HG03457 (cell line): Measurements from ENCODE around the gene SOBP.

Experiments used
- ATAC-seq: cut with Tn5 transposase; IDR thresholded peaks from one replicate; pipeline ENCODE4 v1.9.1; 2021; ENCODE audit warnings: moderate number of reproducible peaks; ENCODE audit not compliant: unreplicated experiment

The SOBP gene

DNA sequence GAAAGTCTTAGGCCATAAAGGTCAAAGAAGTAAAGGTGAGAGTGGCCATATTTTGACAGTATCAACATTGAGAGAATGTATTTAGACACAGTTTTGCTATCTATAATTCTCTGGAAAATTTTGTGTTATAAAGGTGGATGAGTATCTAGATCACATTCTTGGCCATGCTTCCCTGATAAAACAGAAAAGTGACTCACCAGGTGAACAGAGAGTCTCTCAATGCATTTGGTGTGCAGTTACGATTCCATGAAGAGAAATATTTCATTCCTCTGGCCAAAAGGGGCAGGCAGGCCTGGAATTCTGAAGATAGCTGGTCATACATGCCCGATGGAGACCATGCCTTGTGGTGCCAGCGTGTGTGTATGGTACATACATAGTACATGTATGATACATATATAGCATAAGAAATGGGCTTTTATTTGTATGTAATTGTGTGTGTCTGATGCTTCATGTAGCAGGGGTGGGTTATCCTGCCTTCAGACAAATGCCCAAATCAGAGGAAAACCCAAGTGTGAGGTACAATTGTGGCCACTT, 164.0 kb downstream of the SOBP start:
- no peak for ATAC-seq

DNA sequence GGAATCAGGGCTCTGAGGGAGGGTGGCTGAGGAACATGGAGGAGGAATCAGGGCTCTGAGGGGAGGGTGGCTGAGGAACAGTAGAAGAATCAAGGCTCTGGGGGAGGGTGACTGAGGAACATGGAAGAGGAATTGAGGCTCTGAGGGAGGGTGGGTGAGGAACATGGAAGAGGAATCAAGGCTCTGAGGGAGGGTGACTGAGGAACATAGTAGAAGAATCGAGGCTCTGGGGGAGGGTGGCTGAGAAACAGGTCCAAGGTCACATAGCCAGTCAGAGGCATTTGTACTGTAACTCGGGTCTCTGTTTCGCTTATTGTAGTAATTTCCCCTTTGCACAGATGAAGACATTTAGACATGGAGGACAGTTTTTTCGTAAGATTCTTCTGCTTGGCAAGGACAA, 164.8 kb downstream of the SOBP start:
- no peak for ATAC-seq

DNA sequence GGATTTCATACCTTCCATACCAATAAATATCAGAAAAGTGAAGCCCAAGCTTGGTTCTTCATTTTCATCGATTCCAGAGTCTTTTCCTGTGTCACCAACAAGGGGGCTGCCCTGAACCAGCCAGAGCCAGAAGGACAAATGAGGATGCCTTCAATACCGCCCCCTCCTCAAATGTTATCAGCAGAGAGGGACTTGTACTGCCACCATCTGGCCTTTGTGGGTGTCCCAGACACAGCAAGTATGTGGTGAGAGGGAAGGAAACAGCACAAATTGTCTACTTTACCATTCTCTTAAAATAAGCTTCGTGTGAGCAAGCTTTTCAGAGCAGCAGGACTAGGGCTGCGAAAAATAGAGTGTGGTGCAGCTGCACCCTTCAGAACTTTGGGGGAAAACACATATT, 165.3 kb downstream of the SOBP start:
- ATAC-seq: no peak

DNA sequence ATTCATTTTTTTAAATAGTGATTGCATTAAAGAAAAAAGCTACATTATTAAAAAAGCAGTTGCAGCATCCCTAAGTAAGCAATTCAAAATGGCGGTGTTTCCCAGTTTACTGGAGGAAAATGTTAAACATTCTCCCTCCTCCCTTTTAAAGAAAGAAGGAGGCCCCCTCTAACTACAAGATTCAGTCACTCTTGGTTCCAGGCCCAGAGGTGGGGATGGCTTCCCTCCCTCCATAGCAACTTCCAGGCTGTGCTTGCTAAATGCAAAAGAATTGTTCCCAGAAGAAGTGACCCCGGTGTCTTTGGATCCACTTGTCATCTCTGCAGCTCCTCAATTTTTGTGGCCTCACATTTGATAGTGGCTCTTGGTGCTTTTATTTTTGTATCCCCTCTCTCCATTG, 165.9 kb downstream of the SOBP start:
- no peak for ATAC-seq

DNA sequence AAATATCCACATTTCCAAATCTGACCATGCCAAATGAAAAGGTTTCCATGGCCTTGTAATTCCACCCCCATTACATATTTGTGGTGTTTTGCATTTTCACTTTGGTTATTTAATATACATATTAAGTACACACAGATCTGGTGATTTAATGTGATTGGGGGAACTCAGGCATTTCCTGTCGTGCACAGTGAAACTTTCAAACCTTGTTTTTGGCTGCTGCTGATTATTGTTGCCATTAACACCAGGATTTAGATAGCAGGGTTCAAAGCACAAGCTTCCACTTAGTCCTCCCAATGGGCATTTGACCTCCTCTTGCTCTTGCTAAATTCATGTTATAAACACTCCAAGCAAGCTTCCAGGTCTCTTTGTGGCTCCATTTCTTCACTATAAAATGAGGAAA, 166.5 kb downstream of the SOBP start:
- ATAC-seq: no peak

DNA sequence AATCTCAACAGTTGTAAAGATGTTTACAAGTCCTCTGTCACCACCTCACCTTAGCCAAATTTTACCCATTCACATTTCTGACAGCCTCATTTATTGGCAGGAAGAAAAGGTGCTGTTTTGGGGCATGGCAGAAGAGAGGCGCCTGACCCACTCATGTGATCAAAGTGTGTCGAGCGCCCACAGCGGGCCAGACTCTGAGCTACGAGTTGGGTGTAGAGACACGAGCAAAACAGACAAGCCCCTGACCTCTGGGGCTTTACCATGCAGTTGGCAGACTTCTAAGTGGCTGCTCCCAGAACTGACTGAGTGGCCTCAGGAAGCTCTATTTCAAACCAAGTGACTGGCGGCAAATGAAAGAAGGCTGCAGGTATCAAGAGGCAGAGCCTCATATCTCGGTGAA, 167.0 kb downstream of the SOBP start:
- ATAC-seq: no peak

DNA sequence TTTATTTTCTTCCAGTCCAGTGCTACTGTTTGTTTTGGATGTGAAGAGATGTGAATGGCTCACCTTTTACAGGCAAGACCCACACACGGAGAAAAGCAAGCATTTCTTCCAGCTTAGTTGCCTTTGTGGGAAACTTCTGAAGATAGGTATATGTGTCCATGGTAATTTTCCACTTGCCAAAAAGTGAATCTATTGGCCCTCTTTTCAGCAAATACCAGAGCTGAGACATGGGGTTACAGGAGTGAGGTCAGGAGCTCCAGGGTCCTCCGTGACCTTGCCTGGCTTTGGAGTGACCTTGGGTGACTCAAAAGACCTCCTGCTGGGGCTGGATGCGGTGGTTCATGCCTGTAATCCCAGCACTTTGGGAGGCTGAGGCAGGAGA, 167.4 kb downstream of the SOBP start:
- ATAC-seq: no peak

DNA sequence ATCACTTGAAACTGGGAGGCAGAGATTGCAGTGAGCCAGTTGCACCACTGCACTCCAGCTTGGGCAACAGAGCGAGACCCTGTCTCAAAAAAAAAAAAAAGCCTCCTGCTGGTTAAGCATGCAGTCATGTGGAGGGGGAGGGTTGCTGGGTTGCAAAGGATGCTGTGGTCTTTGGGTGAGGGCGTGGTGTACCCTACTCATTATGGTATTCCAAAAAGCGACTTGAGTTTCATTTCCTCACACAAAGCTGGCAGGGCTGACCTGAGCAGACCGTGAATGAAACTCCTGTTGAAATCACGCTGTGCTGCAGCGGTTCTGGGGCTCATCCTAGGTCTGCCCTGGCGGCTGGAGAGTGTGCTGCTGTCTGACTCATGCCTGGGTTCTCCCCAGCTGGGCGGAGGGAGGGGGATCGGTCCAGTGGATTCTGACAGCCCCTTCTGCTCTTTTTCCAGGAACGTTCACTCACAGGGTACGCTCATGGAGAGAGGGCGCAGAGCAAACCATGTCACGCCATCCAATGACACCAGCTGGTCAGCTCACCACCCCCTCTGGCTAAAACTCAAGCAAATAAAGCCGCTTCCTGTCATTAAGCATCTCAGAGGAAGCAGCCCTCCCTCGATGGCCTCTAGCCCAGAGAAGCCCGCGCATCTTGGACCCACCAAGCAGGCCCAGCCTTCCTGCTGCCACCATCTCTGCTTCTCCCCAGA, 168.0 kb downstream of the SOBP start:
- peak; percentile 85 for ATAC-seq

DNA sequence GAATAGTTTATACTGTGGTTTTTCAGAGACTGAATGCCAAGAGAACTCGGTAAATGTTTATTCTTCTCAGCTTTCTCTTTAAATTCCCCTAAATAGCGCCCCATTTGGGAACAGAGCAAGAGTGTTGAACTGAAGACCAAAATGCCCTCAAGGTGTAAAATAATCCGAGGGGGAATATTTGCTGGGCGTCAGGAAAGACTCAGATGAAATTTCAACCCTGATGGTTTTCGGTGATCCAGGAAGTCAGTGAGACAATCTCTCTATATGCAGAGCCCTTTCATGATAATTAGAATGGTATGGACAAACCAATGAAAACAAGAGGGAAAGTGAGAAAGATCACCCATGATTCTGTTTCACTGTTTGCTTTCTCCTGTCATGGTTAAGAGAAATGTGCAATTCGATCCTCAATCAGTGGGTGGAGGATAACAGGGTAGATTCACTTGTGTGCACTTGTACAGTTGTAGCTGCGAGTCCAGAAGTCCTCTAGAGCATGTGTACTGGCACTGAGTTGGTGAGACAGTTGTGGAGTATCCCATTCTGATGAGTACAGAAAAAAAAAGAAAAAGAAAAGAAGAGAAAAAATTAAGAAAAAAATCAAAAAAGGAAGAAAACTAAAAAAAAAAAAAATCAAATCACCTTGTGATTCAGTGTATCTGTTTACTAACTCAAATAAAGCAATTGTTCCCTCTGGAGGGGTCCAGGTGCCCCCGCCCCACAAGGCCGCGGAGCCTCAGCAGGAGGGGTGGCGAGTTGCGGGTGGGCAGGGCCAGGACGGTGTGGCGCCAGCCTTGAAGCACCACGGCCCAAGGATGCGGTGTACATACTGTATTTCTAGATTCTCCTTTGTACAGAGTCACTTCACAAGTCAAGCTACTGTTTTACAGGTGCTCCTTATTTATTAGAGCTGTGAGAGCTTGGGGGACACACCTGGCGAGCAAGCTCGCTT, 169.3 kb downstream of the SOBP start:
- ATAC-seq: no peak

DNA sequence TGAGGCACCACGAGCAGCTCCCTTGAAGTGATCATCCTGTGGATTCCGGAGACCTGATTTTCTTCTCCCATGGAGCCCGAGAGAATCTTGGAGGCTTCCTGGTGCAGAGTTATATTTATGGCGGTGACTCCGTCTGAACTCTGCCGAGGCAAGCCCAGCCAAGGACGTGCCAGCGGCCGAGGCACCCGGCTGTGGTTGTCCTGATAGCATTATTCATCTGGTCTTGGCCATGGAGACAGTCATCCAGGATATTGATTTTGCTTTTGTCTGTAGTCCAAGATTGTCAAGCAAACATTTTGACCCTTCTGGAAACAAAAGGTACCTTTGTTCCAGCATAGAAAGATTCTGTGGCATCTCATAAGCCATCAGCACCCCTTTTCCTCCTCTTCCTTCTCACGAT, 170.9 kb downstream of the SOBP start:
- ATAC-seq: no peak

DNA sequence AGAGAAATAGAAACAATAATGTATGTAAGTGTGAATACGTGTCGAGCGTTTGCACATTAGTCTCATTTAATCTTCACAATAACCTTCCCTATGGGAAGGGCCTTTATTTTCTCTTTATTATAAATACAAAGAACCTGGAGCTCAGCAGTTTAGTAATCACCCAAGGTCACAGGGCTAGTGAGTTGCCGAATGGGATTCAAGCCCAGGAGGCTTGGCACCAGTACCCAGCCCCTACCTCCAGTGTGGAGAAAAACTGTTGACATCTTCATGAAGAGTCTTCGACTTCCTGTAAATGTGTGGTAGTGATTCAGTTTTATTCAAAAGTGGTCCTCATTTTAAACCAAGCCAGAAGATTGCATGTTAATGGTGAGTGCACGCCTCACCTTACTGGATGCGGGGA, 171.4 kb downstream of the SOBP start:
- no peak for ATAC-seq

DNA sequence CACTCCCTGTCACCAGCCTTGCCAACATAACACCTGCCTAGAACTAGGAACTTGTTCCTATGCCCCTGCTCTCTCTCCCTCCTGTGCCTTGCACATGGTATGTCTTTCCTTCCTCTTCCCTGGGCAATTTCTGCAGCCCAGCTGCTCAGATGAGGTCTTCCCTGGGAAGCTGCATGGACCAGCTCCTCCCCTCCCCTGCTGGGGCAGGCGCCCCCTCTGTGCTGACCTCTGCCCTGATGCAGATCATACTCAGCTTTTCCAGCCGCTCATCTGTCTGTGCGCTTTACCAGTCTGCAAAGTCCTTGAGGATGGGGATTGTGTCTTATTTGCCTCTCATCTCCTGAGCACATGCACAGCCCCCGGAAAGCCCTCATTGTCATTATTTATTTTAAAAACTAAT, 172.4 kb downstream of the SOBP start:
- ATAC-seq: no peak

DNA sequence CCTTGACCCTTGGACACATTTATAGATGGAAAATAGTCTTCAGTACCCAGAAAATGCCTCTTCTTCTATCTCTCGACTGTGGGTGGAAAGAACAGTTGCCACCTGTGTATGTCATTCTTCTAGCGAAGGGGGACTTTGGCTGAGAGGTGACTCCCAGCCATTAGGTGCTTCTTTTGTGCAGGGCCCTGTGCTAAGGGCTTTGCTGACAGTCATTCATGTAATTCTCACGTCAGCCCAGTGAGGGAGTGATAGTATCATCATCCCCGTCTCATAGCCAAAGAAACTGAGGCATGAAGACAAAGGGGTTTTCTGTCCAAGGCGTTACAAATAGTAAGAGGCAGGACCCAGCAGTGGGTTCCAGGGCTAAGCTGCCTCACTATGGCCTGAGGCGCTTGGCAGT, 173.4 kb downstream of the SOBP start:
- no peak for ATAC-seq

DNA sequence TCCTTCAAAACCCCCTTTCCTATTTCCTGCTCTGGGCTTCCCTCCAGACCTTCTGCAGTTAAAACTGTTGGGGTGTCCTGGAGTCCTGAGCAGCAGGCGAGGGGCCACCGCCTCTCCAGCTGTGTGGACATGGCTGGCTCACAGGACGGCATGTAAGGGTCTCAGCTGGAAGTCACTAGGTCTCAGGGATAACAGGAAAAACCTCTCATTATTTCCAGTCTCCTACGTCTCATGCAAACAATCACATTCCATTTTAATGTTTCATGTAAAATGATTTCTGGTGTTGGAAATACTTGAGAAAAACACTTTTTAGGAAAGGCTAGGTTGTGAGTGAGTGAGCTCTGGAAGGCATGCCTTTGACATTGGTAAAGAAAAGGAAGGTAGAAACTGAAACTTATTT, 175.5 kb downstream of the SOBP start:
- no peak for ATAC-seq

DNA sequence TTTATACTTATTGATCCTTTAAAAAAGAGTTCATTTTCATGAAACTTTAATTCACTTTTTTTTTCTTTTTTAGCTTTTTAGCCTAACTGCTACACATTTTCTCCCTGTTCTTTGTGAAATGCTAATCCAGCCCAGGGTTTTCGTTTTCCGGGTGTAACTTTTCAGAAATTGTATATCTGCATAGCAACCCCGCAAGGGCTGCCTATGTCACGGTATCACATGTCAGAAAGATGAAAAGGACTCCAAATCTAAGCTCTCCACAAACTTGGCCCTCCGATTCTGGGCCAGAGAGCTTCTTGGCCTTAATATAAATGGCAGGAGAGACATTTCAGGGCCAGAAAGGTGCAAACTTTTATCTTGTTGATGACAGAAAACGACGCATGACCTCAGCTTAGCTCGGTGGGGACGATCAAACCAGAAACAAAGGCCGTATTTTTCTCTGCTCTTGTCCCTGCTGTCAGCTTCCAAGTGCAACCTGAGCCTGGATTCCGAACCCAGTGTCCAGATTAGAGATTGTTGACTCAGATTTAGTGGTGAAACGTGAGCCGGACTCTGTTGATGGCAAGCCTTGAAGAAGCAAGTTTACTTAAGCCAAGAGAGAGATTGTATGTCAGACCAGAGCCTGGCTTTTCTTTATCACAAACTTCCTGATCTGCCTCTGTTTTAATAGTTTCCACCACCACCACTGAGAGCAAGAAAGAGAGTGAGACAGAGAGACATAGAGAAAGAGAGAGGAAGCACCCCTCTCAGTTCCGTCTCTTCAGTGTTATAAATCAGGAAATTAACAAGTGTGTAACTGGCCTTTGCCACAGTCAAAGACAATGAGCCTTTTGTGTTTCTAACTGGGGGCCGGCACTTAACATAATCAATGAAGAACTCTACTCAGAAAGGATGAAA, 176.4 kb downstream of the SOBP start:
- no peak for ATAC-seq

DNA sequence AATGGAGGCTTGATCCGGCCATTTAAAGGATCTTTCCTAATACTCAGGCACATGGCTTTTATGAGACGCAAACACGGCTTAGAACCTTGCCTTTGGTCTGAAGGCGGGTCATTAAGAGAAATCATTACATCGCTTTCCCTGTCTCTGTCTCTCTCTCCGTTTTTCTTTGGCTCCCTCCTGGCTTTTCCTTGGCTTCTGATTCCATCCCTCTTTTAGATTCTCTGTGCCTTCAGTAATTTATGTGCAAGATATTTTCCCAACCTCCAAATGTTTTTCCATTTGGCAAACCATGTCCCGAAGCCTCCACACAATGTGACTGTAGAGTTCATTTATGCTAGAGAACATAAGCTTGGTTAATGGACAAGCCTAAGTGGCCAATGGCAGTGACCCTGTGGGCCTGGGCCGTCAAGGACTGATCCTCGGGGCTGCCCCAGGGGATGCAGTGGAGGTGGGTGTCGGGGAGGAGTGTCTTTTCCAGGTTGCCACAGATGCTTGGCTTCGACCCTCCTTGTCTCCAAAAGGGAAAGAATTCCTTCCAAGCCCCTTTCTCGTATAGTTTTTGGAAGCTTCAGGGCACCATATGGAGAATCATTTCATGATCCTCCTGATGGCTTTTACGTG, 177.2 kb downstream of the SOBP start:
- no peak for ATAC-seq

DNA sequence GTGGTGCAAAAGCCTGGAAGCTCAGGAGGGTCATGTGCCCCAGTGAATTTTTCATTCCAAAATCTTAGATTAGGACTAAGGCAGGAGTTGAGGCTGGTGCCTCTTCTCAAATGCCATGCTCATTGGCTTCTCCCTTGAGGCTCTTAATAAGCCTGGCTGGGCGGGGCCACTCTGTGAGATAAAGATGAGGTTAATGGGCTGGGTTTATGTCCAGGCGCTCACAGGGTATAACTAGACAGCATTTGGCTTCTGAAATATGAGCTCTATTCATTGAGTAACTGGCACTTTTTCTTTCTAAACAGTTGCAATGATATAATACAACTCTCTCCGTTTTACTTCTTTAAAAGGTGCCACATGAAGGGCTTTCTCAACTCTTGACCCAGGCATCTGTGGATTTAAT, 177.9 kb downstream of the SOBP start:
- no peak for ATAC-seq

DNA sequence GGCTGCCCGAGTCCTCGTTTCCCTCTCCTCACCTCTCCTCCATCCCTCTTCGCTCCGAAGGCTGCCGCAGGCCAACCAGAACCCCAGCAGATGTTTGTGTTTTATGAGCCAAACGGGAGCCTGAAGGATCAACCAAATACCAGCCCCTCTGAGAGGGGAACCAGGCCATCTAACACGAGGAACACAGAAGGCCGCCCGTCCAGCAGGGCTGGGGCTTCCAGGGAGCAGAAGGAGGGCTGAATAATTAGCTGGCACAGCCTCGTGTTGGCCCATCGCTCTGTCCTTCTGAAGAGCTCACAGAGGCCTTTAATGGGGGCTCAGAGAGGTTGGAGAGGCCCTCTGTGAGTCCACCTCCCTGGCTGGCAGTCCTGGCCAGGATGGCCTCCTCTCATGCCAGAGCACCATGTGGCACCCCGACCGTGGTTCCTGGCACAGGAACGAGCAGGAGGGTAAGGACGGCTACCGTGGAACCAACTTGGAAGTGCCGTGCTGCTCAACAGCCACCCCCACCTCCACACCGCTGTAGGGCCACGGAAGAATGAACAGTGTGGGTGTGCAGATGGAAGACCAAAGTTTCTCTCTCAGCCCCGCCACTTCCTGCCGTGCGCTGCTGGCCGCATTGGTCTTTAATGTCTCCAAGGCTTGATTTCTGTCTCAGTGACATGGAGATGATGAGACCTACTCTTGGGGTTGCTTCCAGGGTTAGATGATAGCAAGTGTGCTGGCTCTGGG, 179.0 kb downstream of the SOBP start:
- ATAC-seq: peak; percentile 72

DNA sequence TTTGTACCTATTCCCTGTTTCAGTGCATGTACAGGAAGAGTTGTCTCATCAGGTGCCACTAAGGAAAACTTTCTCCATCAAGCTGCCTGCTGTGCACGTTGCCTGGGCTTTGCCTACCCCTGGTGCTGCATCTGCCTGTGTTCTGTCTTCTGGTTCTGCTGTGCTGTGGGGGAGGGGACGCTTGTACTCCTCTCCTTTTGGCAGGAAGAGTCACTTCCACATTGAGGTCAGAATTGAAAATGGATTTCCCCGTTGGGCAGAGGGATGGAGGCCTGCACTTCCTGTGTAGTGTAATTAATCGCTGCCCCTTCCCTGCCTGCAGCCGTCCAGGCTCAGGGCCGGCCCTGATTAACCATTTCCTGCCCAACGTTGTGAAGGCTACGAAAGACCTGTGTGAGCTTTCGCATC, 180.9 kb downstream of the SOBP start:
- ATAC-seq: peak; percentile 33

DNA sequence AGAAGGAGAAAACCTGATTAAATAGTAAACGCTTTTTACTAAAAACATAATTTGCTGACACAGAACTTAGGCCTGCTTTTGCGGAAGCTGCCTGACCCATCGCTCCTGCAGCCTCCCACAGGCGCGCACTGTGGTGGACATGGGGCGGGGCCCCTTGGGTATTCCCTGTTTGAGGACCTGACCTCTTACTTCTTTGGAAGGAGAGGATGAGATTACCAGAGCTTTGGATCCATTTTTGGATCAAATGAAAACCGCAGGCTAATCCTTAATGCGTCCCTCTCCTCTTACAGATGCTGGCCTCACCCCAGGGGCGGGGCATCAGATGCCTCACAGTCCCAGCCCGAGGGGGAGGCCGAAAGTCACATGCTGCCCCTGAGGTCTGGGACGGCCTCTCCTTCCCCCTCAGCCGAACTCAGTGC, 183.2 kb downstream of the SOBP start:
- no peak for ATAC-seq
